UCSD-AML1 (cell line): ENCODE data around the gene AICDA.
"Not testable (repeated sequence)": the region's sequence is repeated elsewhere in the genome, so short reads cannot be mapped to it uniquely, and the experiment has no call there.

Experiments used
- DNase-seq: peaks from one replicate; lab custom pipeline; 2025; ENCODE audit not compliant: unreplicated experiment; lab: John Stamatoyannopoulos, UW

Gene AICDA

GRCh38 chr12:8612629-8613028, at the start of gene AICDA:
Gene AICDA, minus strand, starts transcription at chr12:8612859. Its CDS starts 92 bp downstream, at chr12:8612767.
- DNase-seq, result no peak

- DNase-seq, result no peak
Measured at GRCh38 chr12:8661751-8662150, 49.1 kb upstream of the AICDA start.

DNA sequence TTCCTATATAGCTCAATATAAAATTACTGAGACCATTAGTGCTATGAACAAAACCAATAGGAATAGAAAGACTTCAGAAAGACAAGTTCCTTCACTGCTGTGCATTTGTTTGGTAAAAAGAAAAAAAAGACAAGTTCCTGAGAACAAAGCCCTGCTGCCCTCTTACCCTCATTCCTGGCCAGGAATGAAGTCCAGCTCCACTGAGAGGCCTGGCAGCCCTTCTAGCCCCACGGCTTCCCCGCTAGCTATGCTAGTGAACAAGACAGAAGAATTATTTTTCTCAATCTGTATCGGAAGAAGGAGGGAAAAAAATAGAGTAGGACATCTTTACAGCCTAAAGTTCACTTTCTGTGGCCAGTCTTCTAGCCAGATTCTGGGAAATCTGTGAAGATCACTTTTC, 48.4 kb upstream of the AICDA start:
- no peak for DNase-seq

DNA sequence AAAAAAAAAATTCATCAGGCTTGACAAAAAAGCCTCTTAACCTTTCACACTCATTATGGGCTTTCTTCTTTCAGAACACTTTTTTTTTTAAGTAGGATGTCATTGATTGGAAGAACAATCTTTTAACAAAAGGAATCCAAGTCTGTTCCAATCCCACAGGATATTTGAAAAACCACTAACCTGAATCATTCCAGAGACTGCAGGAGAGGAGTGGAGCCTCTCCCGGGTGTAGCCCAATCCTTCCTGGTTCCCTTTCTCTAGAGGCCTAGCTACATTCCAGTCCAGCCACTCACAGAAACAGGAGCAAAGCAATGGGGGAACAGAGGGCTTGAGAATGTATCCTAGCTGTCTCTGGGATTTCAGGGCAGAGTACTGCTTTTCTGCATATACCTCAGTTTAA, 45.7 kb upstream of the AICDA start:
- no peak for DNase-seq

- DNase-seq, result no peak
Measured at GRCh38 chr12:8655421-8655820, 42.8 kb upstream of the AICDA start.

- no peak for DNase-seq
Measured at GRCh38 chr12:8648576-8649205, 36.0 kb upstream of the AICDA start.

- DNase-seq, result no peak
Measured at GRCh38 chr12:8647968-8648367, 35.3 kb upstream of the AICDA start.

- no peak for DNase-seq
Measured at GRCh38 chr12:8644345-8645248, 31.9 kb upstream of the AICDA start.

DNA sequence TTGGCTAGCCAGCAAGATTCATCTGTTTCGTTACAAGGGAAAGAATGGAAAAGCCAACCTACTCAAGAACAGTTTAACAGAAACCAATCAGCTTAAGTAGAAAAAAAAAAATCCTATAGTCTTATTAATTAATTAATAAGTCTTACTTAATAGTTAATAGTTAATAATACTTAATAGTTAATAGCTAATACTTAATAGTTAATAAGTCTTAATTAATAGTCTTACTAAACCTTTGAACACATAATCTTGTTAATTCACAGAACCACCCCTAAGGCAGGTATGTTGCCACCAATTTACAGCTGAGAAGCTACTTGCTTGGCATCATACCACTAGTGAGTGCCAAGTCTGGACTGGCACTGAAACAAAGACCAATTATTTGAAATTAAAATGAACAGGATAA, 30.1 kb upstream of the AICDA start:
- DNase-seq, result no peak

- DNase-seq, result no peak
Measured at GRCh38 chr12:8639936-8640335, 27.3 kb upstream of the AICDA start.

DNA sequence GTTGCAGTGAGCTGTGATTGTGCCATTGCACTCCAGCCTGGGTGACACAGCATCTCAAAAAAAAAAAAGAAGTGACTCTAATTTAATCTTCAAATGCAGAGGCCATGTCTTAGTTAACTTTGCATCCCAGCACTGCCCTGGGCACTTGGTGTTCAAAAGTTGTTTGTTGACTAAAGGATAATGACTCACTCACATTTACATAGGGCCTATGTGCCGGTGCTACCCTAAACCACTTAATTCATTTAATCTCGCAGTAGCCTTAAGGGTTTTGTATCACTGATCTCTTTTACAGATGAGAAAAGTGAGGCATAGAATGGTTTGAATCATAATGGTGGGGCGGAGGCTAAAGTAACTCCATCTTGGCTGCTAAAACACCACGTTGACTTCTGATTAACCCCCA, 26.3 kb upstream of the AICDA start:
- DNase-seq, result no peak

- no peak for DNase-seq
Measured at GRCh38 chr12:8637666-8638065, 25.0 kb upstream of the AICDA start.

DNA sequence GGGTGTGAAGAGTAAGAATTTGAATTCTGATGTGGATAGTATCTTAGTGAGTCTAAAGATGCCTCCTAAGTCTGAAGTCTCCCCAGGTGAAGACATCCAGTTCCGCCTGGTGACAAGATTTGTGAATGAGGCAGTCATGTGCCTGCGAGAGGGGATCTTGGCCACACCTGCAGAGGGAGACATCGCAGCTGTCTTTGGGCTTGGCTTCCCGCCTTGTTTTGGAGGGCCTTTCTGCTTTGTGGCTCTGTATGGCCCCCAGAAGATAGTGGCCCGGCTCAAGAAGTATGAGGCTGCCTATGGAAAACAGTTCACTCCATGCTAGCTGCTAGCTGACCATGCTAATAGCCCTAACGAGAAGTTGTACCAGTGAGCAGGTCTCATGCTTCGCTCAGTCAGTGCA, 24.6 kb upstream of the AICDA start:
- DNase-seq, result no peak

- no peak for DNase-seq
Measured at GRCh38 chr12:8636581-8636980, 23.9 kb upstream of the AICDA start.

DNA sequence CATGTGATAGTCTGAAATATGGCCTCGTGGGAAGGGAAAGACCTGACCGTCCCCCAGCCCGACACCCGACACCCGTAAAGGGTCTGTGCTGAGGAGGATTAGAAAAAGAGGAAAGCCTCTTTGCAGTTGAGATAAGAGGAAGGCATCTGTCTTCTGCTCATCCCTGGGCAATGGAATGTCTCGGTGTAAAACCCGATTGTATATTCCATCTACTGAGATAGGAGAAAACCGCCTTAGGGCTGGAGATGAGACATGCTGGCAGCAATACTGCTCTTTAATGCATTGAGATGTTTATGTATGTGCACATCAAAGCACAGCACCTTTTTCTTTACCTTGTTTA, 23.3 kb upstream of the AICDA start:
- DNase-seq, result not testable (repeated sequence)

DNA sequence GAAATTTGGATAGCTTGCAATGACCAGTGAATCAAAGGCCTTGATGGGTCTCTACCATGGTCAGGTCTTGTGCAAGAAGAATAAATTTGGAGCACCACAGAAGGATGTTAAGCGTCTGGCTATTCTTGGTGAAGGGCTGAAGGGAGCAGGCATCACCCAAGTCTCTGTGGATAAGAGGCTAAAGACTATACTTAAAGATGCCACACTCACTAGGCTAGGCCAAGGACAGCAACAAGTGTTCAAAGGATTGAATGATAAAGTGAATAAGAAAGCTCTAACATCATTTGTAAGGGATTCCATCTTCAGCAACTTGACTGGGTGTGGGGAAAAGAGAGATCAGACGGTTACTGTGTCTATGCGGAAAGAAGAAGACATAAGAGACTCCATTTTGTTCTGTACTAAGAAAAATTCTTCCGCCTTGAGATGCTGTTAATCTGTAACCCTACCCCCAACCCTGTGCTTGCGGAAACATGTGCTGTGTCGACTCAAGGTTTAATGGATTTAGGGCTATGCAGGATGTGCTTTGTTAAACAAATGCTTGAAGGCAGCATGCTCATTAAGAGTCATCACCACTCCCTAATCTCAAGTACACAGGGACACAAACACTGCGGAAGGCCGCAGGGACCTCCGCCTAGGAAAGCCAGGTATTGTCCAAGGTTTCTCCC, 22.8 kb upstream of the AICDA start:
- not testable (repeated sequence) for DNase-seq

DNA sequence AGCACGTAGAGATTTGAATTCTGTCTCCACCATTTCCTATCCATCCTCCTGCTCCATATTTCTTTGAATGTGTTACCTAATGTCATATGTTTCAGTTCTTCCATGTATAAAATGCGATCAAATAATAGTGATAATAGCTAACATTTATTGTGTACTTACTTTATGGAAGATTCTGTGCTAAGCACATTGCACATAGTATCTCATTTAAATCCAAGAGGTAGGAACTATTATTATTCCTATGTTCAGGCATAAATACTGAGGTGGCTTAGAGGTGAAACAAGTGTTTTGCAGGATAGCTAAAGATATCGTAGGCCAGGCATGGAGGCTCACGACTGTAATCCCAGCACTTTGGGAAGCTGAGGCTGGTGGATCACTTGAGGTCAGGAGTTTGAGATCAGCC, 17.5 kb upstream of the AICDA start:
- DNase-seq, result no peak

DNA sequence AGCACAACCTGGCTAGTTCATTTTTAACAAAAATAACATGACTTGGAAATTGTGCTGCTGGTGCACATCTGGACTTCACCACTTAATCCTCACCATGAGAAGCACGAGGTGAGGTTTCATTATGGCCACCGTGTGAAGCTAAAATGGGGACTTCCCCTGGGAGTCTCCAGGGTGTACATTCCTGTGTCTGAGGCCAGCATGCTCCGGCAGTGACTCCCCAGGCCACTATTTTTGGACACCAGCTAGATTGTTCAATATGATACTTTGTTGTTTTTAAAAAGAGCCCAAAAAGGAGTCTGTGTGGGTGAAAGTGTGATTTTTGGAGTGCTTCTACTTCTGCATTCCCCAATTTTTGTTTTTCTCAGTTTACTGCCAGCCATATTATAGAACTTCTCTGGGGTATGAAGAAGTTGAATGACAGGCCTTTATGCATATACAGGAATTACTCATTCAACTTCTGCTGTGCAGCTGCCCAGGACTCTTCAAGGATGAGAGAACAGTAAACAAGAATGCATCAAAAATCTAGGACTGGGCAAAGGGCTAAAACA, 16.9 kb upstream of the AICDA start:
- DNase-seq, result no peak

- no peak for DNase-seq
Measured at GRCh38 chr12:8628731-8629130, 16.1 kb upstream of the AICDA start.

DNA sequence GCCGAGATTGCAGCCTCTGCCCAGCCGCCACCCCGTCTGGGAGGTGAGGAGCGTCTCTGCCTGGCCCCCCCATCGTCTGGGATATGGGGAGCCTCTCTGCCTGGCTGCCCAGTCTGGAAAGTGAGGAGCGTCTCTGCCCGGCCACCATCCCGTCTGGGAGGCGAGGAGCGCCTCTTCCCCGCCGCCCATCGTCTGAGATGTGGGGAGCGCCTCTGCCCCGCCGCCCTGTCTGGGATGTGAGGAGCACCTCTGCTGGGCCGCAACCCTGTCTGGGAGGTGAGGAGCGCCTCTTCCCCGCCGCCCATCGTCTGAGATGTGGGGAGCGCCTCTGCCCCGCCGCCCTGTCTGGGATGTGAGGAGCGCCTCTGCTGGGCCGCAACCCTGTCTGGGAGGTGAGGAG, 12.1 kb upstream of the AICDA start:
- DNase-seq, result not testable (repeated sequence)

DNA sequence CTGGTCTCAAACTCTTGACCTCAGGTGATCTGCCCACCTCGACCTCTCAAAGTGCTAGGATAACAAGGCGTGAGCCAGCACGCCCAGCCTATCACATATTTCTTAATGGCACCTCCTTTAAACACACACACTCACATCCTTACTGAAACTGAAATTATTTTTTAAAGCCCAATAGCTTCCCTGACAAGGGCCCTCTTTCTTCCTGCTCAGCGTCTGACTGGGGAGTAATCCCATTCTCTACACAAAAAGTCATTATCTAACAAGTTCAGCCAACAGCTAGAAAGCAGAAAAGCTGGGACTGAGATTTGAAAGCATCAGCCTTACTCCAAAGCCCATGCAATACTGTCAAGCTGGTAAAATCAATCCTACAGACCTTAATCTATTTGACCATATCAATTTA, 10.0 kb upstream of the AICDA start:
- no peak for DNase-seq

DNA sequence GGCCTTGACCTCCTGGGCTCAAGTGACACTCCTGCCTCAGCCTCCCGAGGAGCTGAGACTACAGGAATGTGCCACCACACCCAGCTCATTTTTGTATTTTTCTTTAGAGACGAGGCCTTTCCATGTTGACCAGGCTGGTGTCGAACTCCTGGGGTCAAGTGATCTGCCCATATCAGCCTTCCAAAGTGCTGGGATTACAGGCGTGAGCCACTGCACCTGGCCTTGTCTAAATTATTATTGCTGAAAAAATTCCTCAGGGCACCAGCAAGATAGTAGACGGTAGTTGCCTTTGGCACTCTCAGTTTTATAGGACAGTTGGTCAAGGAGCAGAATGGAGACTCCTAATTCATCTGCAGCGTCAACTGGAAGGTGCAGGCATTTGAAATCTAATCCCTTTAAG, 2.5 kb upstream of the AICDA start:
- no peak for DNase-seq
